COLO829 (cell line): Measurements from ENCODE around the gene ZCCHC7.
A peak's percentile ranks its signal among the peaks of the same experiment; 100 is the strongest.
"Not testable (repeated sequence)": the region's sequence is repeated elsewhere in the genome, so short reads cannot be mapped to it uniquely, and the experiment has no call there.

ENCODE experiments used
- DNase-seq: peaks from one replicate; pipeline ENCODE4 v3.0.0; 2012; ENCODE audit warnings: low spot score

The ZCCHC7 gene

DNA sequence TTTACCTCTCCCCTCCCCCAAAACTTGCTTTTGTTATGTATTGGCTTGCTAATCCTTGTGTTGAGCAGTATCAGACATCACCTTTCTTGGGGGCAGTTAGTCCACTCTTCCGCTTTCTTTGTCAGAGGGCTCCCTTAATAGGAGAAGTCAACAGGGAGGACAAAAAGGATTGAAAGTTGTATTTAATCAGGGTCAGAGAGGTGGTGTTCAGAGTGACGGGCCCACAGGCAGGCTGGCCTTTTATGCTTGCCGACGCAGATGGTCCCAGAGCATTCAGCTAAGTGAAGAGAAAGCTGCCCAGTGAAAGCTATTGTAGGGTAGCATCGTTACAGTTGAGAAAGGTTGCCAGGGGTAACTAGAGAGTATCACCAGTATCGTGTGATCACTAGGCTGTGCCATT lies 131.1 kb downstream of the ZCCHC7 start:
- no peak for DNase-seq

DNA sequence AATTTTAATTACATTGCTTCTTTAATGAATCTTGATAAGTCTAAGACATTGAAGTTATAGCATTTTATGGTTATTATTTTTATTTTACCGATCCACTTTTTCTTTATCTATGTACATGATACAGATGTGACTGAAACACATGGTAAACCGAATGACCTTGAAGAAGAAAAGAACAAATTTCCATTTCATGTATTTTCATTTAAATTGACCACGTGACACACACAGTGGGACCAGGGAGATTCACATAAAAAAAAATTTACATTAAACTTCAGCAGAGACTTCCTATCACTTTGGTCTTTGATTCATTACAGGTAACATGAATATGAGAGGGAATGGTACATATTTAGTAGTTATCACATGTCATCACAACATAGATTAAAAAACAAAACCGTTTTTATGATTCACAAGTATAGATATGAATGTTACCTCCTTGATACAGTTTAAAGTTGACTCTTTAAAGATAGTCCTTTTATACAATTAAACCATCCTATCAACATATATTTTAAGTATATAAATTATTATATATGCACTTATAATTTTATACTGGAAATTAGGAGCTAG lies 133.1 kb downstream of the ZCCHC7 start:
- no peak for DNase-seq

GRCh38 chr9:37255187-37255586 lies 134.8 kb downstream of the ZCCHC7 start:
- DNase-seq = no peak

GRCh38 chr9:37255944-37256862 lies 135.8 kb downstream of the ZCCHC7 start:
- no peak for DNase-seq

GRCh38 chr9:37259951-37260350 lies 139.6 kb downstream of the ZCCHC7 start:
- DNase-seq = no peak

GRCh38 chr9:37262410-37262809 lies 142.0 kb downstream of the ZCCHC7 start:
- peak; percentile 10 for DNase-seq

DNA sequence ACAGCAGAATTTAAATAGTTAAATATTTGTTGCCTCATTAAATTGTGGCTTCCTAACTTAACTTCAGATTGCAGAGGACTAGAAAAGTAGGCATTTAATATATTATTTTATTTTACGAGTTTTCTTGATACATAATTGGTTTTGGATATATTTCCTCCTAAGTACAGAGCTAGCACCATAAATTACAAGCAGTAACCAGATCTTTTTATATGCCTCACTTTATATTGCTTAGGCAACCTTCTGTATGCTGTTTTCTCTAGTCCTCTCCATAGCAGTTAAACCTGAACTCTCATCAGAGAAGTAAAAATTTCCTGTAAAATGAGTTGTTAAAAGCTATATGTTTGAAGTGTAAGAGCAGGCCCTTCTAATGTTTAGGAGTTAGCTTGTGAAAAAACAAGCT lies 144.2 kb downstream of the ZCCHC7 start:
- no peak for DNase-seq

- no peak for DNase-seq
Measured at GRCh38 chr9:37266630-37267029, 146.3 kb downstream of the ZCCHC7 start.

GRCh38 chr9:37269221-37269620 lies 148.8 kb downstream of the ZCCHC7 start:
- no peak for DNase-seq

- no peak for DNase-seq
Measured at GRCh38 chr9:37271679-37272078, 151.3 kb downstream of the ZCCHC7 start.

DNA sequence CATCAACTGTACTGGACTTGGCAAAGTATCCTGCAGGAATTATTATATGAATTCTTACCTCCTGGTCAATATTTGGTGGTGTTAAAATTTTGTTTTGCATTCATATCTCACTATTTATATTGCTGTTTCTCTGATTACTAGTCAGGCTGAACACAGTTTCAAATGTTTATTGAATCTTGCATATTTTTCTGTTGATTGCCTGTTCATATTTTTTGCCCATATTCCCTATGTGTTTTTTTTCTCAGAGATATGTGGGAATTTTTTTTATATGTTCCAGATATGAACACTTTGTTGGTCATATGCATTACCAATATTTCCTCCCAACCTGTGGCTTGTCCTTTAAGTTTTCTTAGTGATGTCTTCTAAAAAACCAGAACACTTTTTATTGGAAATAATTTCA lies 153.2 kb downstream of the ZCCHC7 start:
- no peak for DNase-seq

DNA sequence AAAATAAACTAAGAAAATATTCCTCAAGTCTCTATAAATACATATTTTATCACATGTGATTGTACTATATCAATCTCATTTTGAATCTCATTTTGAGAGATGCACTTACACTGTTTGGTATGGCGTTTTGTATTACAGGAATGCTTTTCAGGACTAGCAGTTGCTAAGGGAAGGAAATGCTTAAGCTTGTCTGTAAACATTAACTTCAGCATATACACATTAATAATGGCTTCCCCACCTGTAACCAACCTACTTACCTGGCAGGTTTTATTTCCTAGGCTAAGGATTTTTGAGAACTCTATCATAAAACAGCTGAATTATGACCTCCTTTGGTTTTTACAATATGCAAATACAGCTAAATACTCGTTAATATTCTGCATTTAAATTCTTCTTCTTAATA lies 161.2 kb downstream of the ZCCHC7 start:
- no peak for DNase-seq

GRCh38 chr9:37283730-37284325 lies 163.5 kb downstream of the ZCCHC7 start:
- DNase-seq = peak; percentile 14

DNA sequence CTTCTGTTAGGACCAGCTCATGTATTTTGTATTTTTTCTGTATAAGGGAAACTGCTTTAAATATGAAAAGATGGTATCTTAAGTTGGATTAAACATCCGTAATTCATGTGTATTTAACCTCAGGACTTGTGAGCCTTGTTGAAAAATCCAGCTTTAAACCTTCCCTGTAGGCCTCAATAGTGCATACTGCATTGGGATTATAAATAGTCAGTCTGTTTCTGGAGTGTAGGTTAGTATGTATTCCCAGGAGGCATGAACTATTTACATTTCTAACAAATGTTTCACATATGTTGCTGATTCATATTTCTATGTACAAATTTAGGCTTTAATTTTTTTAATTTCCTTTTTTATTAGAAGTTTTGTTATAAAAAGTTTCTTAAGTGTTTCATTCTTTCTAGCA lies 164.3 kb downstream of the ZCCHC7 start:
- no peak for DNase-seq

GRCh38 chr9:37286530-37287175 lies 166.3 kb downstream of the ZCCHC7 start:
- no peak for DNase-seq

DNA sequence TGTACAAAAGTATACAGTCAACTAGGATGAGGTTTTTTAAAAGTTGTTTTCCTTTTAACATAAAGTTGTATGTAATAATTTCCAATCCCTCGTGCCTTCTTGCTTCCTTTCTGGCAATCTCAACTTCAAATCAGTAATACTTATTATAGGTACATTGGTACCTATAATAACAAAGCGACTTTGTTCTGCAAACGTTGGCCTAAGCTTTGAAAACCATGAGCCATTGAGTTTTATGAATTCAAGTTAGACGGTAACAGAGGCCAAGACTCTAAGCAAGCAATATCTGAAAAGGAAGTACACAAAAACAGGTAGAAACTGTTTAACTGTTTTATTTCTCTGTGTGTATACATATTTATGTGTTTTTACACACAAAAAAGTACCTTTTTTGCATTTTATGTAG lies 166.9 kb downstream of the ZCCHC7 start:
- DNase-seq = no peak

- DNase-seq = no peak
Measured at GRCh38 chr9:37289631-37290030, 169.3 kb downstream of the ZCCHC7 start.

- DNase-seq = no peak
Measured at GRCh38 chr9:37290366-37290939, 170.1 kb downstream of the ZCCHC7 start.

DNA sequence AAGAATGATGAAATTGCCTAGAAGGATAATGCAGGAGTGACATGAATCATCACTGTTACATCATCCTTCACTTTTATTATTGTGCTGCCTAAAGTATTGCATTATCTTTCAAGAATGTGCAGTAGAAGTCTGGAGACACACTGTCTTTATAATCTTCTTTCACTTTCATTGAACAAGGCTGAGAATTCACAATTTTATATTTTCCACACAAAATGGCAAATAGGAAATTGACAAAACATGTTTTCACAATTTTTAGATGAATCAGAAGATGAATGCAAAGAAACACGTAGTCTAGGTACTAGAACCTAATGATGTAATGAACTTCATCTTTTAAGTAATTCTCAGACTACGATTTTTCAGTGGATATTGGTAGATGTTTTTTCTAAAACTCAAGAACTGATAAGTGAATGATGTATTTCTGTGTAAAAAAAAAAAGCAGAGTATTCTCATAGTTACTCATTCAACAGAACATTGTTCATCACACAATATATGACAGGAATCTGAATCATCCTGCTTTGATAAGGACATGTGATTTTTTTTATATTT lies 170.6 kb downstream of the ZCCHC7 start:
- no peak for DNase-seq

DNA sequence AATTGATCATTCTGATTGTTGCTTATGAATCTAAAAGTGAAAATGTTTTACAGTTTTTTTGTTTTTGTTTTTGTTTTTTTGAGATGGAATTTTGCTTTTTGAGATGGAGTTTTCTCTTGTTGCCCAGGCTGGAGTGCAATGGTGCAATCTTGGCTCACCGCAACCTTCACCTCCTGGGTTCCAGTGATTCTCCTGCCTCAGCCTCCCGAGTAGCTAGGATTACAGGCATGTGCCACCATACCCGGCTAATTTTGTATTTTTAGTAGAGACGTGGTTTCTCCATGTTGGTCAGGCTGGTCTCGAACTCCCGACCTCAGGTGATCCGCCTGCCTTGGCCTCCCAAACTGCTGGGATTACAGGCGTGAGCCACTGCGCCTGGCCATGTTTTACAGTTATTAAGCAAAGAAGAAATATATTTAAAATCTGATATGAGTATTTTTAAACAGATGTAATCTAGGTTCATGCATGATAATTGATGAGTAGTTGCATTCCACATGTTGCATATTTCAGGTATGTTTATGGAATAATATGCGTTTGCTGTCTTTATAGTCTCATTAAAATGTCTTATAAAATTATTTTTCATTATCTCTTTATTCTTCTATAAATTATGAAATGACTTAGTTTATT lies 171.4 kb downstream of the ZCCHC7 start:
- DNase-seq = not testable (repeated sequence)

- DNase-seq = no peak
Measured at GRCh38 chr9:37292896-37293295, 172.5 kb downstream of the ZCCHC7 start.
